ENCODE results near the gene CORO2B.

CORO2B gene

GRCh38 chr15:68623301-68623892, 44.6 kb downstream of the CORO2B start:
- TF ChIP-seq TCF4 (CRISPR knock-in tag; IDR thresholded peaks at IDR 0.05; ENCODE audit: borderline replicate concordance), result no peak
- no peak for TF ChIP-seq BACH2 (CRISPR knock-in tag; IDR thresholded peaks at IDR 0.05; ENCODE audit: borderline replicate concordance)
- TF ChIP-seq PPARA (CRISPR knock-in tag; IDR thresholded peaks at IDR 0.05; ENCODE audit: borderline replicate concordance), result no peak
- TF ChIP-seq ZNF8 (CRISPR knock-in tag; IDR thresholded peaks at IDR 0.05), result no peak
- no peak for TF ChIP-seq ZNF70 (CRISPR knock-in tag; IDR thresholded peaks at IDR 0.05)
- TF ChIP-seq OSR1 (CRISPR knock-in tag; IDR thresholded peaks at IDR 0.05), result no peak
- TF ChIP-seq ZNF565 (CRISPR knock-in tag; conservative IDR thresholded peaks at IDR 0.05; ENCODE audit: low read depth), result no peak
- TF ChIP-seq, protein P1, sequence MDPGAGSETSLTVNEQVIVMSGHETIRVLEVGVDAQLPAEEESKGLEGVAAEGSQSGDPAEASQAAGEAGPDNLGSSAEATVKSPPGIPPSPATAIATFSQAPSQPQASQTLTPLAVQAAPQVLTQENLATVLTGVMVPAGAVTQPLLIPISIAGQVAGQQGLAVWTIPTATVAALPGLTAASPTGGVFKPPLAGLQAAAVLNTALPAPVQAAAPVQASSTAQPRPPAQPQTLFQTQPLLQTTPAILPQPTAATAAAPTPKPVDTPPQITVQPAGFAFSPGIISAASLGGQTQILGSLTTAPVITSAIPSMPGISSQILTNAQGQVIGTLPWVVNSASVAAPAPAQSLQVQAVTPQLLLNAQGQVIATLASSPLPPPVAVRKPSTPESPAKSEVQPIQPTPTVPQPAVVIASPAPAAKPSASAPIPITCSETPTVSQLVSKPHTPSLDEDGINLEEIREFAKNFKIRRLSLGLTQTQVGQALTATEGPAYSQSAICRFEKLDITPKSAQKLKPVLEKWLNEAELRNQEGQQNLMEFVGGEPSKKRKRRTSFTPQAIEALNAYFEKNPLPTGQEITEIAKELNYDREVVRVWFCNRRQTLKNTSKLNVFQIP (CRISPR knock-in tag; IDR thresholded peaks at IDR 0.05; ENCODE audit: borderline replicate concordance, low read depth), result no peak
- TF ChIP-seq CREB5 (CRISPR knock-in tag; IDR thresholded peaks at IDR 0.05; ENCODE audit: low read depth), result no peak
- TF ChIP-seq, protein P2, sequence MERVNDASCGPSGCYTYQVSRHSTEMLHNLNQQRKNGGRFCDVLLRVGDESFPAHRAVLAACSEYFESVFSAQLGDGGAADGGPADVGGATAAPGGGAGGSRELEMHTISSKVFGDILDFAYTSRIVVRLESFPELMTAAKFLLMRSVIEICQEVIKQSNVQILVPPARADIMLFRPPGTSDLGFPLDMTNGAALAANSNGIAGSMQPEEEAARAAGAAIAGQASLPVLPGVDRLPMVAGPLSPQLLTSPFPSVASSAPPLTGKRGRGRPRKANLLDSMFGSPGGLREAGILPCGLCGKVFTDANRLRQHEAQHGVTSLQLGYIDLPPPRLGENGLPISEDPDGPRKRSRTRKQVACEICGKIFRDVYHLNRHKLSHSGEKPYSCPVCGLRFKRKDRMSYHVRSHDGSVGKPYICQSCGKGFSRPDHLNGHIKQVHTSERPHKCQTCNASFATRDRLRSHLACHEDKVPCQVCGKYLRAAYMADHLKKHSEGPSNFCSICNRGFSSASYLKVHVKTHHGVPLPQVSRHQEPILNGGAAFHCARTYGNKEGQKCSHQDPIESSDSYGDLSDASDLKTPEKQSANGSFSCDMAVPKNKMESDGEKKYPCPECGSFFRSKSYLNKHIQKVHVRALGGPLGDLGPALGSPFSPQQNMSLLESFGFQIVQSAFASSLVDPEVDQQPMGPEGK (CRISPR knock-in tag; IDR thresholded peaks at IDR 0.05; ENCODE audit: borderline replicate concordance), result no peak
- TF ChIP-seq, protein P3, sequence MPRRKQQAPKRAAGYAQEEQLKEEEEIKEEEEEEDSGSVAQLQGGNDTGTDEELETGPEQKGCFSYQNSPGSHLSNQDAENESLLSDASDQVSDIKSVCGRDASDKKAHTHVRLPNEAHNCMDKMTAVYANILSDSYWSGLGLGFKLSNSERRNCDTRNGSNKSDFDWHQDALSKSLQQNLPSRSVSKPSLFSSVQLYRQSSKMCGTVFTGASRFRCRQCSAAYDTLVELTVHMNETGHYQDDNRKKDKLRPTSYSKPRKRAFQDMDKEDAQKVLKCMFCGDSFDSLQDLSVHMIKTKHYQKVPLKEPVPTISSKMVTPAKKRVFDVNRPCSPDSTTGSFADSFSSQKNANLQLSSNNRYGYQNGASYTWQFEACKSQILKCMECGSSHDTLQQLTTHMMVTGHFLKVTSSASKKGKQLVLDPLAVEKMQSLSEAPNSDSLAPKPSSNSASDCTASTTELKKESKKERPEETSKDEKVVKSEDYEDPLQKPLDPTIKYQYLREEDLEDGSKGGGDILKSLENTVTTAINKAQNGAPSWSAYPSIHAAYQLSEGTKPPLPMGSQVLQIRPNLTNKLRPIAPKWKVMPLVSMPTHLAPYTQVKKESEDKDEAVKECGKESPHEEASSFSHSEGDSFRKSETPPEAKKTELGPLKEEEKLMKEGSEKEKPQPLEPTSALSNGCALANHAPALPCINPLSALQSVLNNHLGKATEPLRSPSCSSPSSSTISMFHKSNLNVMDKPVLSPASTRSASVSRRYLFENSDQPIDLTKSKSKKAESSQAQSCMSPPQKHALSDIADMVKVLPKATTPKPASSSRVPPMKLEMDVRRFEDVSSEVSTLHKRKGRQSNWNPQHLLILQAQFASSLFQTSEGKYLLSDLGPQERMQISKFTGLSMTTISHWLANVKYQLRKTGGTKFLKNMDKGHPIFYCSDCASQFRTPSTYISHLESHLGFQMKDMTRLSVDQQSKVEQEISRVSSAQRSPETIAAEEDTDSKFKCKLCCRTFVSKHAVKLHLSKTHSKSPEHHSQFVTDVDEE (CRISPR knock-in tag; IDR thresholded peaks at IDR 0.05), result no peak
- TF ChIP-seq ZFP3 (CRISPR knock-in tag; IDR thresholded peaks at IDR 0.05), result no peak
- ATAC-seq, result no peak

DNA sequence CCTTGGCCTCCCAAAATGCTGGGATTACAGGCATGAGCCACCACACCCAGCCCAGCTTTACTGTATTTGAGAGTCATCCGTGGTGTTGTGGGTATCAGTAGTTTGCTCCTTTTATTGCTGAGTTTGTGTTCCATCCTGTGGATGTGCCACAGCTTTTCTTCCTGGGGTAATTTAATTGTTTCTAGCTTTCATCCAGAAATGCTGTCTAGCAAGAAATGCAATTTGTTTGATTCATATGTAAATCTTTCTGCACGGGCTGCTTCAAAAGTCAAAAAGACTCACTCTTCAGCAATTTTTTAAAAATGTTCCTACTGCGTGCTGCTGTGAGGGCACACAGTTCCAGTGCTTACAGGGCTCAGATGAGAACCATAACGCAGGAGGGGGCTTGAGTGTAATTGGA, 47.1 kb downstream of the CORO2B start:
- TF ChIP-seq CSDC2 (CRISPR knock-in tag; IDR thresholded peaks at IDR 0.05), result no peak
- no peak for ATAC-seq

DNA sequence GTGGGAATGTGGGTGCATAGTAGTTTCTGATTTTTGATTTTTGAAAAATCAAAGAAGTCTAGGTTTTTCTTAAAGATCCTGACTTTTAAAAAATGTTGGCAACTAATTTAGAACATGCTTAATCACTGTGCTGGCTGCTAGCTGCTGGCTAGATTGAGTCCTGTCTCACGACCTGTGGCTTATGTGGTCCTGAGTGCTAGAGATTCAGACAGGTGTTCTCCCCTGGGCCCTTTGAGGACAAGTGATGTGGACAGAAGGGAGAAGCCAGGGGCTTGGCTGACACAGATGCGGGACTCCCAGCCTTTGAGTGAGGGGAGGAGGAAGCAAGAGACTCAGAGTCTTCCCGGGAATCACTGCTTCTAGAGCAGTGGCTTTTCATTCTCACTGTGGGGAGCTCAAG, 47.5 kb downstream of the CORO2B start:
- no peak for ATAC-seq

GRCh38 chr15:68626739-68627138, 47.9 kb downstream of the CORO2B start:
- no peak for ATAC-seq
- TF ChIP-seq PPARA (CRISPR knock-in tag; IDR thresholded peaks at IDR 0.05; ENCODE audit: borderline replicate concordance), result no peak
- TF ChIP-seq, protein P4, sequence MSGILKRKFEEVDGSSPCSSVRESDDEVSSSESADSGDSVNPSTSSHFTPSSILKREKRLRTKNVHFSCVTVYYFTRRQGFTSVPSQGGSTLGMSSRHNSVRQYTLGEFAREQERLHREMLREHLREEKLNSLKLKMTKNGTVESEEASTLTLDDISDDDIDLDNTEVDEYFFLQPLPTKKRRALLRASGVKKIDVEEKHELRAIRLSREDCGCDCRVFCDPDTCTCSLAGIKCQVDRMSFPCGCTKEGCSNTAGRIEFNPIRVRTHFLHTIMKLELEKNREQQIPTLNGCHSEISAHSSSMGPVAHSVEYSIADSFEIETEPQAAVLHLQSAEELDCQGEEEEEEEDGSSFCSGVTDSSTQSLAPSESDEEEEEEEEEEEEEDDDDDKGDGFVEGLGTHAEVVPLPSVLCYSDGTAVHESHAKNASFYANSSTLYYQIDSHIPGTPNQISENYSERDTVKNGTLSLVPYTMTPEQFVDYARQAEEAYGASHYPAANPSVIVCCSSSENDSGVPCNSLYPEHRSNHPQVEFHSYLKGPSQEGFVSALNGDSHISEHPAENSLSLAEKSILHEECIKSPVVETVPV (CRISPR knock-in tag; IDR thresholded peaks at IDR 0.05), result no peak
- no peak for TF ChIP-seq ZFP3 (CRISPR knock-in tag; IDR thresholded peaks at IDR 0.05)
- no peak for TF ChIP-seq ISL1 (CRISPR knock-in tag; IDR thresholded peaks at IDR 0.05)
- TF ChIP-seq, protein P3 (CRISPR knock-in tag; IDR thresholded peaks at IDR 0.05), result no peak
- TF ChIP-seq ZNF8 (CRISPR knock-in tag; IDR thresholded peaks at IDR 0.05), result no peak

More for the DNA sequence above, 47.5 kb downstream of the CORO2B start:
- TF ChIP-seq OSR1 (CRISPR knock-in tag; IDR thresholded peaks at IDR 0.05), result no peak
- TF ChIP-seq ZFP30 (CRISPR knock-in tag; IDR thresholded peaks at IDR 0.05), result no peak
- TF ChIP-seq ZC3H10 (CRISPR knock-in tag; IDR thresholded peaks at IDR 0.05), result no peak

Data from SK-N-SH treated with all-trans-retinoic acid at 6 μM for 48 hours (cell line).